Activated CD8-positive, alpha-beta memory T cell treated with anti-CD3 and anti-CD28 coated beads for 4 hours (primary cell): ENCODE results near the gene SETD7.
"Not testable (repeated sequence)": the region's sequence is repeated elsewhere in the genome, so short reads cannot be mapped to it uniquely, and the experiment has no call there.

Source experiments
- DNase-seq, 2 donors: peaks; one replicate each; pipeline ENCODE4 v3.0.0-alpha.2; 2020; ENCODE audit warnings: low read depth in 2 of 2

Gene SETD7

GRCh38 chr4:139468756-139469155 lies 87.3 kb downstream of the SETD7 start:
- DNase-seq, result not testable (repeated sequence)

GRCh38 chr4:139465922-139466321 lies 90.1 kb downstream of the SETD7 start:
- no peak for DNase-seq

GRCh38 chr4:139464512-139464911 lies 91.5 kb downstream of the SETD7 start:
- DNase-seq, result not testable (repeated sequence)

GRCh38 chr4:139461022-139461628 lies 94.9 kb downstream of the SETD7 start:
- no peak for DNase-seq

- DNase-seq, result no peak
Observed at GRCh38 chr4:139460565-139460964, 95.5 kb downstream of the SETD7 start.

- DNase-seq, result no peak
Observed at GRCh38 chr4:139458999-139459398, 97.0 kb downstream of the SETD7 start.

GRCh38 chr4:139458543-139458942 lies 97.5 kb downstream of the SETD7 start:
- DNase-seq, result no peak

GRCh38 chr4:139457318-139457717 lies 98.7 kb downstream of the SETD7 start:
- DNase-seq, result no peak

- no peak for DNase-seq
Observed at GRCh38 chr4:139455126-139455538, 100.9 kb downstream of the SETD7 start.

GRCh38 chr4:139454111-139455045 lies 101.6 kb downstream of the SETD7 start, which contains the start of gene RAB33B:
Gene RAB33B (plus strand): TSS chr4:139454121. CDS start chr4:139454196, 75 bp downstream.
- DNase-seq, result peak in 1 of 2 donors; percentile 17

- peak; percentile 92 to 96 for DNase-seq
Observed at GRCh38 chr4:139453371-139454110, 102.5 kb downstream of the SETD7 start.

GRCh38 chr4:139453041-139453370 lies 103.0 kb downstream of the SETD7 start:
- peak; percentile 27 to 51 for DNase-seq

GRCh38 chr4:139451997-139452396 lies 104.0 kb downstream of the SETD7 start:
- no peak for DNase-seq

GRCh38 chr4:139450586-139450985 lies 105.4 kb downstream of the SETD7 start:
- DNase-seq, result no peak

GRCh38 chr4:139447078-139447477 lies 108.9 kb downstream of the SETD7 start:
- not testable (repeated sequence) for DNase-seq
